Kasumi-1 (cell line): Measurements from ENCODE around the gene ZNF750.
A peak's percentile ranks its signal among the peaks of the same experiment; 100 is the strongest.

ENCODE experiments used
- DNase-seq, 2 experiments: peaks; one replicate each; lab custom pipeline; 2025; lab: John Stamatoyannopoulos, UW

ZNF750 gene

GRCh38 chr17:82872591-82873520, 33.0 kb upstream of the ZNF750 start:
- no peak for DNase-seq

DNA sequence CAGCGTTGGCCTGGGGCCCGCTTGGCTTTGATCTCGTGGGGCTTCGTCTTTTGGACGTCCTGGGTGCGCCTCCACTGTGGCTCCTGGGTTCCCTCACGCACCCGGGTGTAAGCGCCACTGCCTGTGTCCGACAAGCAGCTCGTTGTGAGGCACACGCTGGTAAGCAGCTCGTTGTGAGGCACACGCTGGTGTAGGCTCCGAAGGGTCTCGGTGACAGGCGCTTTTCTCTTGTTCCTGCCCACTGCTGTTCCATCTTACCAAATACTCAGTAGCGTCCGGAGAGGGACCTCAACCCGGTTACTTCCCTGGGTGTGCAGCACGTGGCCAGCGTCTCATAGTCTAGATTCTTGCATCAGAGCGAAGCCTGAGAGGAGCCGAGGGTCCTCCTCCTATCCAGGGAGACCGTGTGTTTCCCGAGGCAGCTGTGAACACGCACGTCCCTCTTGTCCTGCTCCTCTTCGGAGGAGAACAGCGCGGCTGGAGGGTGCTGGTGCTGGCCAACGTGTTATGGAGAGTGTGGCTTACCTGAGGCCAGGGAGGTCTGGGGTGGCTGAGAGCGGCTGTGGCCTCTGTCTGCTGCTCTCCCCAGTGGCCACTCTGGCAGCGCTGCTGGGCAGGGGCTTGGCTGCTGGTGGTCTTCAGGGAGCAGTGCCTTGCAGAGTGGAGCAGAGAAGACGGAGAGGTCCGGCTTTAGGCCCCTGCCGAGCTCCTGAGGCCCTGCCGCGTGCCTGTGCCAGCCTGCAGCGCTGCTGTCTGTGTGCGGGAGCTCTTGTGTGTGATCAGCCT, 32.1 kb upstream of the ZNF750 start:
- no peak for DNase-seq

DNA sequence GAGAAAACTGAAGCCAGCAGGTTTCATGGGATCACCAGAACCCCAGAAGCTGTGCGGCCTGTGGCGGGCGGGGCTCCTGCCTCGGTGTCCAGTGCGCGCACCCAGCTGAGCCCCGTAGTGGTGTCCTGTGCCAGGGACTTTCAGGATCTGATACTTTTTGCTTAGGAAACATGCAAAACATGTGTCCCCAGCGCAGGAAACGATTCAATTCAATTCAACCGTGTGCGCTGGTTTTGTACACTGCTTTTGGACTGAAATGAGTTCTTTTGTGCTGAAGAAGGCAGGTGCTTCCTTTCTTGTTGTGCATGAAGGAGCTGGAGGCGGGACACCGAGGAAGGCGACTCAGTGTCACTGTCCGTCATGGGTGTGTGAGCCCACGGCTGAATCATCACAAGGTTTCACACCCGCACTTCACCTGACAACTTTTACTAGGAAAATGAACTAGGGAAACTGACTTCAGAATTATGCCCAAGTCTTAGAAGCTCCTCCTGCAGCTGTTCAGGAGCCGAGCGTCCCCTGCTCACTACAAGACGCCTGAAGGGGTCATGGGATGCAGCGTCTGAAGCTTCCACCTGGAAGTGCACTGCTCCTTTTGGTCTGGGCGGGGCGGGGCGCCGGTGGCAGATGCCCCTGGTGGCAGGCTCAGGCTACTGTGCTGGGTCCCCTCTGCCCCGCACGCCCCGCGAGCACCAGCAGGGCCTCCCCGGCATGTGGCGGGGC, 31.4 kb upstream of the ZNF750 start:
- no peak for DNase-seq

- no peak for DNase-seq
Observed at GRCh38 chr17:82870541-82870940, 30.7 kb upstream of the ZNF750 start.

GRCh38 chr17:82870091-82870491, 30.3 kb upstream of the ZNF750 start:
- DNase-seq, result no peak

- DNase-seq, result no peak
Observed at GRCh38 chr17:82869536-82869935, 29.7 kb upstream of the ZNF750 start.

GRCh38 chr17:82868715-82869131, 28.9 kb upstream of the ZNF750 start:
- DNase-seq, result no peak

GRCh38 chr17:82867763-82868325, 28.0 kb upstream of the ZNF750 start:
- DNase-seq, result no peak

DNA sequence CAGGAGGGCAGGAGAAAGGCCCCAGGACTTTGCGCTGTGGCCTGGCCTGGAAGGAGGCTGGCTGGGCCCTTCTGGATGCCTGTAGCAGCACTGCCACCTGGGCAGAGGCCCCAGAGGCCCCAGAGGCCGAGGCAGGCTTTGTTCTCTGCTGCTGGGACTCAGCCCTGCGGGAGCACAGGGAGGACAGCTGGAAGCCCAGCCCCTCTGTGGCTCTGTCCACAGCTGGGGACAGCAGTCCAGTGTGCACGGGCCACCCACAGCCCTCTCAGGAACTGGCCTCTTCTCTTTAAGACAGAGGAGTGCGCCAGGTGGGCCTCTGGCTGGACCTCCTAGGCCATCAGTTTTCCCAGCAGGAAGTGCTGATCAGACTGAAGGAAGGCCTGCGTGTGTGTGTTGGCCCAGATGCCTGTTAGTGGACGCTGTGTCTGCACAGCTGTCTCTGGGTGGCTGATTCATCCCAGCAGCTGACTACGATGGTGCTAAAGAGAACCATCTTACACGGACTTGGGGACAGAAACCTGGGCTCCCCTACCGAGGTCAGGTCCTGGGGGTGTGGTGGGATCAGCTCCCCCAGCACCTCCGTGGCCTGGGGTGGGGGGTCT, 26.9 kb upstream of the ZNF750 start:
- no peak for DNase-seq

DNA sequence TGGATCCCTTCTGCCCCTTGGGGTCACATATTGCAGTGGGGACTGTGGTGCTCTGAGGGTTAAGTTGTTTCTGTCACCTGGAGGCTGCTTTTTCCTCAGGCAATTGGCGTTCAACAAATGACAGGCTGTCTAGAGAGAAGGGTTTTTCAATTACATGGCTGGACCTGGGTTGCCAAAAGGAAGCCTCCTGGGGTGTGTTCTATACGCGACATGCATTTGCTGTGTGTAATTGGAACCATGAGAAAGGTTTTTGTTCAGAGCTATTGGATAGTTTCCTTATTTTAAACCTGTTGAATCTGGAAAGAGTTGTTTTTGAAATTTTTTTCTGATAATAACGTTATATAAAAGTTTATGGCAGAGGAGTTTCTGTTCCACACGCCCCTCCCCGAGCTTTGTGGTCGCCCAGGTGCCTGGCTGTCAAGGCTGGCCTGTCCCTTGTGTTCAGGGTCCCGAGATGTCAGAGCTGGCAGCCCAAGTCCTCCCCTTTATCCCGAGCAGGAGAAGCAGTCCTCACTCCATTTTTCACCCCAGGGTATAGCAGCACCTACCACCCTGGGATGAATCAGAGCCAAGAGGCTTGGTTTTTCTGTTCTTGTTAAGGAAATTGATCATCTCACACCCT, 26.1 kb upstream of the ZNF750 start:
- DNase-seq, result no peak

GRCh38 chr17:82865274-82865673, 25.5 kb upstream of the ZNF750 start:
- no peak for DNase-seq

DNA sequence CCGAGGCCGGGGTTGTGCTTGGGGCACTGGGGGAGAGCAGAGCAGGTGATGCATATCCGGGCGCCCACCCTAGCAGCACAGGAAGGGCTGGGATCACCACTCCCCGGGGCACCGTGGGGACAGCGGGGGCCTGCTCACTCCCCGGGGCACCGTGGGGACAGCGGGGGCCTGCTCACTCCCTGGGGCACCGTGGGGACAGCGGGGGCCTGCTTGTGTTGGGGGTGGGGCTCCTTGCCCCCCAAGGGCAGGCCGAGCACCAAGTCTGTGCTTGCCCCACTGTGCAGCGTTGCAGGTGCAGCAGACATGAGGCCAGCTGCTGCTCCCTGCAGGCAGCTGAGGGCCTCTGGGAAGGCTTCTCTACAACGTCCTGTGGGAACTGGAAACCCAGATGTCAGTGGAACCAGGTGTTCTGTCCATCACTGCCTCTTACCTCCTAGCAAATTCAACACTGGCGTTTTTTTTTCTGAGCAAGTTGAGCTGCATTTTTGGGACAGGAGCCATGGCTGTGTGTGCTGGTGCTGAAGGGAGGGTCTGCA, 25.0 kb upstream of the ZNF750 start:
- DNase-seq, result no peak

DNA sequence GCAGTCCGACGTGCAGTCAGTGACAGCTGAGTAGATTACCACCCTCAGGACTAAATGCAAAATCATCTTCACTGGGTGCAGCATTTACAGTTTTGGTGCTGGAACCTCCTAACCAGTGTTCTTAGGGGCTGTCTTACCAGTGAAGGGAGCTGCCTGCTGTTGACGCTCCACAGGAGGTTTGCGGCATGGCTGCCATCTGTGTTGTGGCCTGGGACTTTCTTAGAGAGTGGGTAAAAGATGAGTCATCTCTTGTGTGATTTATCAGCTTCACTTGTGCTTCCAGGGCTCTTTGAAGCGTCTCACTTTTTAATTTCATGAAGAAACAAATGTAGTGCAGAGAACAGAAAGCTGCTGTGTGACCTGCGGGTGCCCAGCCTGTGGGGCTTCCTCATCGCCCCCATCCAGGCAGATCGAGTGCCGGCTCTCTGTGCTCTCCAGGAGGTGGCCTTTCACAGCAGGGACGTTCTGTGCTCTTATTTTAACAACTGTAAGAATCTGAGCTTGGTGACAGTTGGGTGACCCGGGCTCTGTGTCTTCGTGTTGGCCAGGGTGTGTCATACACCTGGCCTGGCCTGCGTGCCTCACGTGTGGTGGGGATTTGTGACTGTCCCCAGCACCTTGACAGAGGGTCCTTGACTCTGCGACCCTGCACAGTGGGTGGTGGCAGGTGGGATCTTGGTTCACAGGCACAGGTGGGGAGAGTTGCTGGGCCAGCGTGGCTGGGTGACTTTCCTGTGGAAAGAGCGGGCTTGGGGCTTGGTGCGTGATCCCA, 24.3 kb upstream of the ZNF750 start:
- DNase-seq, result peak; percentile 91 to 93

GRCh38 chr17:82863383-82863940, 23.6 kb upstream of the ZNF750 start:
- no peak for DNase-seq

DNA sequence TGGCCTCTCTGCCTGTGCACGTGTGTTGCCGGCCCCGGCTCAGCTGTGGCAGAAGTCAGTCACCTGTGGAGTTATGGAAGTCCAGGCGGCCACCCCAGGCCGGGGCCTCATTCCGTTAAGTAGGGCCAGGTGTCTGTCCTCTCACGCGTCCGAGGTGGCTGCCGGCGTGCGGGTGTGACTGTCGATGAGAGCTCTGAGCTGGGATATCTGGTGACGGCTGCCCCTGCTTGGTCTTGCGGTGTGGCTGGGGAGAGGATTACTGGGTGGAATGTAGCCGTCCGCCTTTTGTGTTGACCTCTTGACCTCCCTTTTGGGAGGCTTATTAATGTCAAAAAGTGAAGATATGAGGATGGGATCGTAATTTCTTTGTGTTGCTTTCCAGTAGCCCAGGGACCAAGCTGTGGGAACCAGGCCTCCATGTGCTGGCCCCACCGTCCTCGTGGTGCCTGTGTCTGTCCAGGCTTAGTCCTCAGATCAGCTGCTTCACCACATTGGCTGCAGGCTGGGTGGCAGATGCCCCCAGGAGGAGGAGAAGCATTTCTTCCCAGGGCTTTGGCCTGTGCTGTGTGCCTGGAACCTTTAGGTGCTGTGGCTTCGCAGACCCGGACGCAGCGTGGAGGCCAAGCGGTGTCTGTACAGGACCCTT, 23.0 kb upstream of the ZNF750 start:
- no peak for DNase-seq

- DNase-seq, result no peak
Observed at GRCh38 chr17:82862191-82862590, 22.4 kb upstream of the ZNF750 start.

DNA sequence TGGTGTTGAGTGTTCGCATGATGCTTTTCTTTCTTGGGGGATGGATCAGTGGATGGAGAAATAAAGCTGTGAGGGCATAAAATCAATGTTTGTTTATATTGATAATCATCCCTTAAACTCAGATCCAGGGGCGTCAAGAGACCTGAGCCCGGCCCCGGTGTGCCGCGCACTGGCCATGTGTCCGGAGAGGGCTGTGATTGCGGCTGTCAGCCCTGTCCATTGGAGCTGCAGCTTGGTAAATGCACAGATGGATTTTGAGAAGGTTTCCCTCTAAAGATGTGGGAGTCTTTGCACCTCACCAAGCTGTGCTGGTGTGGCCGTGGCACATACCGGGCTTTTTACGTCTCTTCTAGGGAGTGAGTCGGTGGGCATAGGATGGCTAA, 21.6 kb upstream of the ZNF750 start:
- DNase-seq, result no peak

DNA sequence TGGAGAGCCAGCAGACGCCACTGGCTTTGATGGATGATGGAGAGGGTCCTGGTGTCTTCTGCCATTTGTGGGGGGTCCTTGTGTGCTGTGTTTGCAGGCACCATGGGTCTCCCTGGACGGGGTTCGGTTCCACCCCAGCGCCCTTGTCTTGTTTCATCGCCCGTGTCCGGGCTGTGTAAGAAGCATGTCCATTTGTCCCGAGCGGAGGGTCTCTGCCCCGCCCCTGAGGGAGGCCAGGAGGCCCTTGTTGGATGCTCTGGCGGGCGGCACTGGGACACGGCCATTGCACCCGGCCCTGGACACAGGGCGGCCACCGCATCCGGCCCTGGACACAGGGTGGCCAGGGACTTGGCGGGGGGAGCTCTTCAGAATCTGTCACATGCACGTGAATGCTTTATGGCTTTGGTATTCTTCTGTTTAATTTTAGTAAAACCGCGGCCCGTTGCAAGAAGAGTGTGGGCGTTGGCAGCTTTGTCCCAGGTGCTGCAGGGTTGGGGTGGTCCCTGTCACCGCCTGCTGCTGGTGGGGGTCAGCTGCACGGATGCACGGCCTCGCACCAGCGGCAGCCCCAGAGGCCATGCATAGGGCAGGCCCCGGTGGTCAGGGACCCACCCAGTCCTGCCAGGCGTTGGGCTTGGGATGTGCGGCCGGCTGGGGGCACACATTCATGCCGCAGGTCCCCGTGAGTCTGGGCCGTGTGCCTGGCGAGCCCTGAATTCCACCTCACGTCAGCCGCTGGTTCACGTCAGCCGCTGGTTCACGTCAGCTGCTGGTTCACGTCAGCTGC, 21.0 kb upstream of the ZNF750 start:
- no peak for DNase-seq
